GM18502 (cell line): ENCODE measurements around the gene FLNC.

Source experiments
- ATAC-seq: cut with Tn5 transposase; IDR thresholded peaks from one replicate; pipeline ENCODE4 v1.9.1; 2021; ENCODE audit warnings: mild to moderate bottlenecking; ENCODE audit not compliant: unreplicated experiment, poor library complexity

The FLNC gene

DNA sequence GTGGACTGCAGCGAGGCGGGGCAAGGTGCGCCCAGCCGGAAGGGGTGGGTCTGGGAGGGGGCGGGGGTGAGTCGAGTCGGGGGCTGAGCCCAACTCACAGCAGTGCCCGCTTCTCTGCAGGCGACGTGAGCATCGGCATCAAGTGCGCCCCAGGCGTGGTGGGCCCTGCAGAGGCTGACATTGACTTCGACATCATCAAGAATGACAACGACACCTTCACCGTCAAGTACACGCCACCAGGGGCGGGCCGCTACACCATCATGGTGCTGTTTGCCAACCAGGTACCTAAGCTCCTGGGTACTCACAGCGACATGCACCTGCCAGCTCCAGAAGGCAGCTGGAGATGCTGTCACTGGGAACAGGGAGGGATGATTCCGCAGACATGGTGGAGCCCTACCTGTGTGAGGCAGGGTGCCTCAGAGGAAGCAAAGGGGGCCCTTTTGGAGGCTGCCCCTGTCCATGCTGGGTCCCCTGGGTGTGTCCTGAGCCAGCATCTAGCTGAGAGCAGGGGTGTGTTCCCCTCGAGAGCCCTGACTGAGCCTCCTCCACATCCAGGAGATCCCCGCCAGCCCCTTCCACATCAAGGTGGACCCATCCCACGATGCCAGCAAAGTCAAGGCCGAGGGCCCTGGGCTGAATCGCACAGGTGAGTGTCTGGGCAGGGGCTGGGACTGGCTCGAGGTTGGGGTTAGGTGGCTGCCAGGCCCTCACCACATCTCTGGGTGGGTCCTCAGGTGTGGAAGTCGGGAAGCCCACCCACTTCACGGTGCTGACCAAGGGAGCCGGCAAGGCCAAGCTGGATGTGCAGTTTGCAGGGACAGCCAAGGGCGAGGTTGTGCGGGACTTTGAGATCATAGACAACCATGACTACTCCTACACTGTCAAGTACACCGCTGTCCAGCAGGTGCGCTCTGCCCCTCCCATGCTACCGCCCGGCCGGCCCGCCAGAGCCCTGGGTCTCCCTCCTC is 12.8 kb downstream of the FLNC start:
- no peak for ATAC-seq

DNA sequence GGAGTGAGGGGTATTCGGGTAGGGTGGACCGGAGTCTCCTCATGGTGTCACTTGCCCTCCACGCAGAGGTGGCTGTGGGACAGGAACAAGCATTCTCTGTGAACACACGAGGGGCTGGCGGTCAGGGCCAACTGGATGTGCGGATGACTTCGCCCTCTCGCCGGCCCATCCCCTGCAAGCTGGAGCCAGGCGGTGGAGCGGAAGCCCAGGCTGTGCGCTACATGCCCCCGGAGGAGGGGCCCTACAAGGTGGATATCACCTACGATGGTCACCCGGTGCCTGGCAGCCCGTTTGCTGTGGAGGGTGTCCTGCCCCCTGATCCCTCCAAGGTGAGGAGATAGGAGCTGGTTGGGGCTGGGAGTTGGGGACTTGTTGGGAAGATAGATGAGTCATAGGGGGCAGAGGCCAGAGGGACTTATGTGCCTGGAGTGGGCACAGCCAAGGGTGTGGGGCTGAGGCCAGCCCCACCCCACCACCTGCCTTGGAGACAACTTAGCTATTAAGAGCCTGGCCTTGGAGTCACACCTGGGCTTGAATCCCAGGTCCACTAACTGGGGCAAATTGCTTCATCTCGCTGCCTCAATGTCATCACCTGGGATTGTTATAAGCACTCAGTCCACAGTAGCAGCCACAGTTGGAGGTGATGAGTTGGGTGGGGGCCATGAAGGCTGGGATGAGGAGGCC is 13.9 kb downstream of the FLNC start:
- ATAC-seq: no peak

DNA sequence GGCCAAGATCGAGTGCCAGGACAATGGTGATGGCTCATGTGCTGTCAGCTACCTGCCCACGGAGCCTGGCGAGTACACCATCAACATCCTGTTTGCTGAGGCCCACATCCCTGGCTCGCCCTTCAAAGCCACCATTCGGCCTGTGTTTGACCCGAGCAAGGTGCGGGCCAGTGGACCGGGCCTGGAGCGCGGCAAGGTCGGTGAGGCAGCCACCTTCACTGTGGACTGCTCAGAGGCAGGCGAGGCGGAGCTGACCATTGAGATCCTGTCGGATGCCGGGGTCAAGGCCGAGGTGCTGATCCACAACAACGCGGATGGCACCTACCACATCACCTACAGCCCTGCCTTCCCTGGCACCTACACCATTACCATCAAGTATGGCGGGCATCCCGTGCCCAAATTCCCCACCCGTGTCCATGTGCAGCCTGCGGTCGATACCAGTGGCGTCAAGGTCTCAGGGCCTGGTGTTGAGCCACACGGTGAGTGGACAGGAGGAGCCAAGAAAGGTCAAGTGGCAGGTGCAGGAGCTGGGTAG is 14.6 kb downstream of the FLNC start:
- ATAC-seq: no peak

DNA sequence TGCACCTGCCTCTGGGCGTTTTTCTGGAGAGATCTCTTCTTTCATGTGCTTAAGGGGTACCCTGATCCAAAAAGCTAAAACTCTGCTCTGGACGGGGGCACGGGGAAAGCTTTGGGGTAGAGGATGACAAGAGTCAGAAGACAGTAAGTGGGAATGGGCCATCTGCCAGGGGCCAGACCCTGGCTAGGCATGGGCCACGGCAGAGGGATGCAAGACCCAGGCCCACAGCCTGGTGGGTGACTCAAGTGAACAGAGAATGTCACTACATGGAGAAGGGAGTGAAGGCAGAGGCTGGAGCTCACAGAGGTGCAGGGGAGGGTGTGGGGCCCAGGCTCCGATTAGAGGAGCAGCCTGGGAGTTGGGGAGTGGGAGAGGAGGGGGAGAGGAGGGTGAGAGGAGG is 15.3 kb downstream of the FLNC start:
- no peak for ATAC-seq

DNA sequence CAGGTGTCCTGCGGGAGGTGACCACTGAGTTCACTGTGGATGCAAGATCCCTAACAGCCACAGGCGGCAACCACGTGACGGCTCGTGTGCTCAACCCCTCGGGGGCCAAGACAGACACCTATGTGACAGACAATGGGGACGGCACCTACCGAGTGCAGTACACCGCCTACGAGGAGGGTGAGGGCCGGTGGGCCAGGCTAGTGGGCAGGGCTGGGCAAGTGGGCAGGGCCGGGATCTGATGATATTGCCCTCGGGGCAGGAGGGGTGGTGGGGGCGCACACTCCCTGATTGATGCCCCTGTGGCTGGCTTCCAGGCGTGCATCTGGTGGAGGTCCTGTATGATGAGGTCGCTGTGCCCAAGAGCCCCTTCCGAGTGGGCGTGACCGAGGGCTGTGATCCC is 15.8 kb downstream of the FLNC start:
- ATAC-seq: no peak

DNA sequence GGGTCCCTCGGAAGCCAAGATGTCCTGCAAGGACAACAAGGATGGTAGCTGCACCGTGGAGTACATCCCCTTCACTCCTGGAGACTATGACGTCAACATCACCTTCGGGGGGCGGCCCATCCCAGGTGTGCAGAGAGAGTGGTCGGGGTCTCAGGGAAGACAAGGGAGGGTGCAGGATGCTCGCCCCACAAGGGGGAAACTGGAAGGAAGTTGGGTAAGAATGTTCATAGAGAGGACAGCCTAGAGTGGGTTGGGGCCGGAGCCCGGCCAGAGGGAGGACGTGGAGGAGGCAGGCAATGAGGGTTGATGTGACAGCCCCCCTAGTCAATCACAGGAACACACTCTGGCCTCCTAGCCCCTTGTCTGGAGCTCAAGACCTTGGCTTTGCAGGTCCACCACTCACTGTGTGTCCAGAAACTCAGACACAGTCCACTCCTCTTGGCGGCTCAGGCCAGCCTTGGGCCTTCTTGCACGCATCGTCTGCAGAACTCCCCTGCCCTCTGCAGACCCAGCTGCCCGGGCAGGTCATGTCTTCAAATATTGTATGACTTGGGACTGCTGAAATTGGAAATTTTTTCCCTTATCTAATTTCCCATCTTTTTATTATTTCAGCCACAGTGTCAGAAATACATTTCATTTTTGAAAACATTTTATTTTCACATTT is 16.7 kb downstream of the FLNC start:
- no peak for ATAC-seq

DNA sequence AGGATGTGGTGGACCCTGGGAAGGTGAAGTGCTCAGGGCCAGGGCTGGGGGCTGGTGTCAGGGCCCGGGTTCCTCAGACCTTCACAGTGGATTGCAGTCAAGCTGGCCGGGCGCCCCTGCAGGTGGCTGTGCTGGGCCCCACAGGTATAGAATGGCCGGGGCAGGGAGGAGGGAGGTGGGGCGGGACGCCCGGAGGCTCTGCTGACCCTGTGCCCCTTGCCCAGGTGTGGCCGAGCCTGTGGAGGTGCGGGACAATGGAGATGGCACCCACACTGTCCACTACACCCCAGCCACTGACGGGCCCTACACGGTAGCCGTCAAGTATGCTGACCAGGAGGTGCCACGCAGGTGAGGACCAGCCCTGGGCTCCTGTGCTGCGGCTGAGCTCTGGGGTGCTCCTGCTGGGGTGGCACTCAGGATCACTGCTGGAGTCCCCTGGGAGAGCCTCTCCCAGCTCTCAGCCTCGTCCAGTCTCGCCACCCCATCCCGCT is 17.6 kb downstream of the FLNC start:
- ATAC-seq: no peak

DNA sequence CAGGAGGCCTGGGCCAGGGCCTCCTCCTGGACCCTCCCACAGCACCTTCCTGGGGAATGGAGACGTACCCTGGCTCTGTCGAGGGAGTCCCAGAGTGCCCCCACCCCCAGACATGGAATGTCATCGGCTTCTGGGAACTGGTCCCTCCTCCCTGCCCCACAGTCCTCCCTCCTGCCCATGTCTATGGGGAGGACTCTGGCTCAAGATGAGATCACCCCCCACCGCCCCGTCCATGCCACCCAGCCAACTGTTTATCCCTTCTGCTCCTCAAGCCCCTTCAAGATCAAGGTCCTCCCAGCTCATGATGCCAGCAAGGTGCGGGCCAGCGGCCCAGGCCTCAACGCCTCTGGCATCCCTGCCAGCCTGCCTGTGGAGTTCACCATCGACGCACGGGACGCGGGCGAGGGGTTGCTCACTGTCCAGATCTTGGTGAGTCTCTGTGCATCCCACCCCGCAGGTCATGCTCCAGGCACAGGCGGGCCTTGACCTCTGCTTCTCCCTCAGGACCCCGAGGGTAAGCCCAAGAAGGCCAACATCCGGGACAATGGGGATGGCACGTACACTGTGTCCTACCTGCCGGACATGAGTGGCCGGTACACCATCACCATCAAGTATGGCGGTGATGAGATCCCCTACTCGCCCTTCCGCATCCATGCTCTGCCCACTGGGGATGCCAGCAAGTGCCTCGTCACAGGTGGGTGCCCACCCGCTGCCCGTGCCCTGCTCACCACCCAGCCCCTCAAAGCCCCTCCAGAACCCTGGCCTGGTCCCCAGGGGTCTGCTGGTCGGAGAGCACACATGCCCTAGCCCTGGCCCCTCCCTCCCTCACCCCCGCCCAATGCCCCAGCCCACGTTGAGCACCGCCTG is 18.3 kb downstream of the FLNC start:
- no peak for ATAC-seq

DNA sequence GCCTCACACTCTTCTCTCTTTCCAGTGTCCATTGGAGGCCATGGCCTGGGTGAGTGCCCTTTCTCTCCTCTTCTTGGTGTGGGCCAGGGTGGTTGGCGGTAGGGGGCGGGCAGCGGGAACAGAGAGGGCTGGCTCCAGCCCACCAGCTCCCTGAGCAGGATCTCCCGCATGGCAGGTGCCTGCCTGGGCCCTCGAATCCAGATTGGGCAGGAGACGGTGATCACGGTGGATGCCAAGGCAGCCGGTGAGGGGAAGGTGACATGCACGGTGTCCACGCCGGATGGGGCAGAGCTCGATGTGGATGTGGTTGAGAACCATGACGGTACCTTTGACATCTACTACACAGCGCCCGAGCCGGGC is 18.9 kb downstream of the FLNC start:
- no peak for ATAC-seq

DNA sequence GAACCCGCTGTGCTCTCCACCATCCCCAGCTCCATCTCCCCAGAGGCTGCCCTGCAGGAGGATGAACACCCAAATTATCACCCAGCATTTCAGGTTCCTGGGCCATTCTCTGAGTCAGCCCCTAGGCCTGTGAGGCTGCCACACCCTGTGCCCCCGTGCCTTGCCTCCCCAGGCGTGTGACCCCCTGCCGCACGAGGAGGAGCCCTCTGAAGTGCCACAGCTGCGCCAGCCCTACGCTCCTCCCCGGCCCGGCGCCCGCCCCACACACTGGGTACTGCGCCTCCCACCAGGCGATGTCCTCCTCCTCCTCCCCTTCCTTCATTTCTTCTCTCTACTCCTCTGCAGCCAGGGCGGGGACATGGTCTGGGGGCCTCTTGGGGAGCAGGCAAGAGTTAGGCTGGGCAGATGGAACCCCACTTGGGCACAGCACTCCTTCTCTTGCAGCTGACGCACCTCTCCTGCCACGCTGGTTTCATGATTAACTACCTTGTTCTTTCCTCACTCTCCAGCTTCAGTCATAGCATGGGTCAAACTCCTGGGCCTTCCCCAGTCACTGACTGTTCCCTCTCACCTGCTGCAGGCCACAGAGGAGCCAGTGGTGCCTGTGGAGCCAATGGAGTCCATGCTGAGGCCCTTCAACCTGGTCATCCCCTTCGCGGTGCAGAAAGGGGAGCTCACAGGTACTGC is 19.7 kb downstream of the FLNC start:
- ATAC-seq: no peak

DNA sequence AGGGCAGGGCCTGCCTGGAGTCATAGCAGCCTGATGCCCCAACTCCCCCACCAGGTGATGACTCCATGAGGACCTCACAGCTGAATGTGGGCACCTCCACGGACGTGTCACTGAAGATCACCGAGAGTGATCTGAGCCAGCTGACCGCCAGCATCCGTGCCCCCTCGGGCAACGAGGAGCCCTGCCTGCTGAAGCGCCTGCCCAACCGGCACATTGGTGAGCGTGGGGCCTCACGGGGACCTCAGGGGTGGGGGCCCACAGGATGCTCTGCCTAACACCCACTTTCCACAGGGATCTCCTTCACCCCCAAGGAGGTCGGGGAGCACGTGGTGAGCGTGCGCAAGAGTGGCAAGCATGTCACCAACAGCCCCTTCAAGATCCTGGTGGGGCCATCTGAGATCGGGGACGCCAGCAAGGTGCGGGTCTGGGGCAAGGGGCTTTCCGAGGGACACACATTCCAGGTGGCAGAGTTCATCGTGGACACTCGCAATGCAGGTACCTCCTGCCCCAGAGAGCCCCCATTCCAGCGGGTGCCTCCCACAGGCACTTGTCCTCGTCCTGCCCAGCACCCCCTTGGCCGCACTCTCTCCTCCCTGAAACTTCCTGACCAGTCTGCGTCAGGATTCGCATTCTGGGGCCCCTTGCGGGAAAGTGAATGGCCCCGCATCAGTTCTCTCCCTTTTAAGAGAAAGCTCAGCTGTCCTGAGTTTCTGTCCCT is 22.5 kb downstream of the FLNC start:
- no peak for ATAC-seq

DNA sequence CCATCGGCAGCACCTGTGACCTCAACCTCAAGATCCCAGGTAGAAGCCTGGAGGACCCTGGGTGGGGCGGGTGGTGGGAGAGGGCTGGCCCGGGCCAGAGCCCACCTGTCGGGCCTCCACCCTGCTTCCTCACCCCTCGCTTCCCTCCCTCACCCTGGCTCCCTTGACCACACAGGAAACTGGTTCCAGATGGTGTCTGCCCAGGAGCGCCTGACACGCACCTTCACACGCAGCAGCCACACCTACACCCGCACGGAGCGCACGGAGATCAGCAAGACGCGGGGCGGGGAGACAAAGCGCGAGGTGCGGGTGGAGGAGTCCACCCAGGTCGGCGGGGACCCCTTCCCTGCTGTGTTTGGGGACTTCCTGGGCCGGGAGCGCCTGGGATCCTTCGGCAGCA is 23.6 kb downstream of the FLNC start:
- ATAC-seq: no peak

DNA sequence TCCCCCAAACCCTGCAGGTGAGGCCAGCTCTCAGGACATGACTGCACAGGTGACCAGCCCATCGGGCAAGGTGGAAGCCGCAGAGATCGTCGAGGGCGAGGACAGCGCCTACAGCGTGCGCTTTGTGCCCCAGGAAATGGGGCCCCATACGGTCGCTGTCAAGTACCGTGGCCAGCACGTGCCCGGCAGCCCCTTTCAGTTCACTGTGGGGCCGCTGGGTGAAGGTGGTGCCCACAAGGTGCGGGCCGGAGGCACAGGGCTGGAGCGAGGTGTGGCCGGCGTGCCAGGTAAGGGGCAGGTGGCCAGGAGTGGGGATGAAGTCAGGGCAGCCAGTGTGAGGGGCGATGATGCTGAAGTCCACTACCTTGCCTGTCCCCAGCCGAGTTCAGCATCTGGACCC is 24.2 kb downstream of the FLNC start:
- no peak for ATAC-seq

DNA sequence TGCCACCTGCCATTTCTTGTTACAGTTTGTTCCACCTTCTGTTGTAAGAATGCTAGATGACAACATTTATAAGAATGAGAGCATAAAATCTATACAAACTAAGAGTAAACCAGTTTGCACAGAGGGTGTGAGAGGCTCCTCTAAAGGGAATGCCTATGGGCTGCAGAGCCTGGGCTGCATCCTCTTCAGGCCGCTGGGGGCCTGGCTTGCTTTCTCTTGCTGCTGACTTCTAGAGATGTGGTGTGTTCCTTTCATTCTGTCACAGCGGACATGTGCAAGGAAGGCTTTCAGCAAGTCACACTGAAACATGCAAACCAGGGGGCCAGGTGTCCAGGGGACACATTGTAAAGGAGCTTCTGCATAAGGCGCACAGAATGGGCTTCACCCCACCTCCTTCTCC is 25.4 kb downstream of the FLNC start:
- no peak for ATAC-seq

DNA sequence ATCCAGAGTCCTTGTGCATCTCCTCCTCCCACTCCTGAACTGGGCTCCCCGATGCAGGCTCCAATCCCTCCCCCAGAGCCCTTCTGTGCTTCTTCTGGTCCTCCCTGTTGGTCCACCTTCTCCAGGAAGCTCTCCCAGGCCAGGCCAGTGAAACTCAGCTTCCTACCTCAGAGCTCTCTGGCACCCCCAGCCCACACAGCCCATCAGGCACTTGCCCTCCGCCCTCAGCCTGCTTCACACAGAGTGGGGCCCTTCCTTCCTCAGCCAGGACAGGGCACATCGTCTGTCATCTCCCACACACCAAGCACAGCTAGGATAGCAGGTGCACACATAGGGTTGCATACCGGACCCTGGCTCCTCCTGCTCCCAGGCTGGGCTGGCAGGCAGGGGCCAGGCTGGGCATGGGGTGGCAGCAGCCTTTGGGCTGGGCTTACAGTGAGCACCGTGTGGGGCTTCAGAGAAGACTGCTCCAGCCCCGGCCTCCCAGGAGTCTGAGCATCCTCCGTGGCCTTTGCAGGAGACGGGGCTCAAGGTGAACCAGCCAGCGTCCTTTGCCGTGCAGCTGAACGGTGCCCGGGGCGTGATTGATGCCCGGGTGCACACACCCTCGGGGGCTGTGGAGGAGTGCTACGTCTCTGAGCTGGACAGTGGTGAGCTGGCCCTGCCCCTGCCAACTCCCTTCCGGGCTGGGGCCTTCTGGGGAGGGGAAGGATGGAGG is 26.0 kb downstream of the FLNC start:
- ATAC-seq: no peak

DNA sequence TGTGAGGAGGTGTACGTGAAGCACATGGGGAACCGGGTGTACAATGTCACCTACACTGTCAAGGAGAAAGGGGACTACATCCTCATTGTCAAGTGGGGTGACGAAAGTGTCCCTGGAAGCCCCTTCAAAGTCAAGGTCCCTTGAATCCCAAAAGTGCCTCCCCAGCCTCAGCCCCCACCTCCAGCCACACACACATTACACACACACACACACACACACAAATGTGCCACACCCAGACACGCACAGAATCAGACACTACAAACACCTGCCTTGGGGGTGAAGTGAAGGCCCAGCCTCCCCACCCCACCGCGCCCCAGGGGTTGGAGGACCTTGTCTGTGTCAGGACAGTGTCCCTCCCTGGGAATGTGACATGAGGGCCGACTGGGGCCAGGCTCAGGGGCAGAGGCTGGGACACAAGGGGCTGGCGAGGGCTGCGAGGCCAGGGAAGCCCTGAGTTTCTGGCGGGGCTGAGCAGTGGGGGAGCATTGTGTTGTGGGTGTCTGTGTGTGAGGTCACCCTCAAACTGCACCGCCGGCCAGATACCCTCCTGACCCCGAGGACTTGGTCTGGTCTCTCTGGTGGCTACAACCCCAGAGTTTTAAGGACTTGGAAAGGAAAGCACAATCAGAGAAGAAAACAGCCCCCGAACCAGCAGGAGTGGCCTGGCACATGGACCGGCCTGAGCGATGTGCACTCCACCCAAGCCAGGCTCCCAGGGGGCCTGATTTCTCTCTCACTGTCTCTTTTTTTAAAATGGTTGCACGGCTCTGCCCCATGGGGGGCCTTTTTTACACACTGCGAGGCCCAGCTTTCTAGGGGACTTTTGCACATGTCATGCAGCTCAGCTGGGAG is 28.4 kb downstream of the FLNC start:
- ATAC-seq: no peak
